ENCODE data around the gene SDK1. TPM values are rescaled to one million over a fixed set of nuclear protein-coding genes. Genes with fewer than 3 reads are reported as not detected.

The SDK1 gene
- total and polyA plus RNA-seq, 11 donors: 2.2 to 5.8 (median 3.4) TPM

- 83 to 91% (median 85%) methylated on average over 2 of the region's 2 CpGs for WGBS, 4 donors
Measured at GRCh38 chr7:3446786-3447185, 145.7 kb downstream of the SDK1 start.

GRCh38 chr7:3451701-3452100 lies 150.6 kb downstream of the SDK1 start:
- intact Hi-C loops (cut with DNase I): no loop called here
- no peak for TF ChIP-seq CTCF (IDR thresholded peaks at IDR 0.05)
- TF ChIP-seq POLR2A (IDR thresholded peaks at IDR 0.05): no peak

More at GRCh38 chr7:3446786-3447185, 145.7 kb downstream of the SDK1 start:
- H3K9me3 ChIP-seq: peaks cover 0 to 29% (median 14%) of the 10 kb centered on the region in 12 donors
- no peak overlapping the region for H3K27ac ChIP-seq
- H3K4me1 ChIP-seq: no peaks in the 10 kb centered on the region
- TF ChIP-seq CTCF (IDR thresholded peaks at IDR 0.05): no peak
- TF ChIP-seq POLR2A (IDR thresholded peaks at IDR 0.05): no peak
- intact Hi-C loops (cut with DNase I): no loop called here
- no peak for ATAC-seq
- no peaks in the 10 kb centered on the region for H3K36me3 ChIP-seq
- H3K4me3 ChIP-seq: no peak overlapping the region
- H3K27me3 ChIP-seq: no peaks in the 10 kb centered on the region
- DNase-seq: no peak

GRCh38 chr7:3453398-3453797 lies 152.3 kb downstream of the SDK1 start:
- Histone ChIP-seq H3K27me3 (no peaks in the 10 kb centered on the region), H3K36me3 (no peaks in the 10 kb centered on the region), H3K9me3 (peaks cover 0 to 10% (median 0%) of the 10 kb centered on the region in 12 donors), H3K4me1 (no peaks in the 10 kb centered on the region), H3K27ac (no peak overlapping the region), H3K4me3 (no peak overlapping the region)
- intact Hi-C loops (cut with DNase I): no loop called here
- TF ChIP-seq CTCF (IDR thresholded peaks at IDR 0.05) (no peak), POLR2A (IDR thresholded peaks at IDR 0.05) (no peak)
- DNase-seq (no peak), ATAC-seq (no peak)
- WGBS, 4 donors: 64 to 77% (median 69%) methylated on average over 3 of the region's 3 CpGs

More at GRCh38 chr7:3451701-3452100, 150.6 kb downstream of the SDK1 start:
- no peak overlapping the region for H3K4me3 ChIP-seq
- no peaks in the 10 kb centered on the region for H3K27me3 ChIP-seq
- H3K36me3 ChIP-seq: no peaks in the 10 kb centered on the region
- H3K9me3 ChIP-seq: peaks cover 0 to 15% (median 0%) of the 10 kb centered on the region in 12 donors
- H3K27ac ChIP-seq: no peak overlapping the region
- DNase-seq (no peak), ATAC-seq (no peak)
- no peaks in the 10 kb centered on the region for H3K4me1 ChIP-seq
- WGBS, 4 donors: 83 to 85% (median 84%) methylated on average over 4 of the region's 4 CpGs

GRCh38 chr7:3455806-3456595 lies 154.9 kb downstream of the SDK1 start:
- WGBS, 4 donors: 77 to 82% (median 80%) methylated on average over 1 of the region's 1 CpG
- H3K9me3 ChIP-seq: peaks cover 0 to 10% (median 0%) of the 10 kb centered on the region in 12 donors
- no peak for DNase-seq
- intact Hi-C loops (cut with DNase I): no loop called here
- H3K4me1 ChIP-seq: no peaks in the 10 kb centered on the region
- no peaks in the 10 kb centered on the region for H3K27me3 ChIP-seq
- H3K4me3 ChIP-seq: no peak overlapping the region
- no peak for ATAC-seq
- H3K36me3 ChIP-seq: no peaks in the 10 kb centered on the region
- H3K27ac ChIP-seq: no peak overlapping the region
- no peak for TF ChIP-seq CTCF (IDR thresholded peaks at IDR 0.05)
- no peak for TF ChIP-seq POLR2A (IDR thresholded peaks at IDR 0.05)
